H1 (cell line): Measurements from ENCODE around the gene DDX59. TPM values are rescaled to one million over a fixed set of nuclear protein-coding genes. Genes with fewer than 3 reads are reported as not detected.

ENCODE experiments used
- CTCF ChIA-PET: fragments of 300-600 bp; sonication (Branson Sonifier 250); formaldehyde crosslinking; loops from one replicate; lab custom pipeline; 2021; ENCODE audit not compliant: partially characterized antibody; lab: Charles Lee
- POLR2A ChIA-PET: fragments of 300-600 bp; sonication (Branson Sonifier 250); formaldehyde crosslinking; loops from one replicate; lab custom pipeline; 2021; ENCODE audit warnings: inconsistent platforms; ENCODE audit not compliant: partially characterized antibody; lab: Charles Lee
- DNase-seq, 2 experiments: peaks; one replicate each; pipeline versions ENCODE4 v3.0.0 to v3.0.0-alpha.2; 2010 to 2022; ENCODE audit warnings: low spot score in 2 of 2, low read depth in 1 of 2, mixed read lengths in 1 of 2
- FAIRE-seq: peaks from 2 replicates; lab custom pipeline; 2011; peaks lifted over from hg19 to GRCh38; lab: Jason Lieb, UNC
- H2AFZ ChIP-seq: 2 replicates; pipeline ENCODE4 v1.8.1; 2012; ENCODE audit warnings: low read length, inconsistent platforms
- H2AK5ac ChIP-seq: 2 replicates; pipeline ENCODE4 v1.6.1; 2013; ENCODE audit warnings: low read depth, low read length
- H2BK120ac ChIP-seq: replicated peaks from 2 replicates; pipeline ENCODE3; 2013; ENCODE audit warnings: low read depth, low read length, inconsistent platforms
- H2BK12ac ChIP-seq: 2 replicates; pipeline ENCODE4 v1.6.1; 2013; ENCODE audit warnings: low read depth, low read length
- H2BK15ac ChIP-seq: 2 replicates; pipeline ENCODE4 v1.6.1; 2013; ENCODE audit warnings: low read length
- H2BK20ac ChIP-seq: 2 replicates; pipeline ENCODE4 v1.6.1; 2013; ENCODE audit warnings: low read length
- H2BK5ac ChIP-seq: 2 replicates; pipeline ENCODE4 v1.6.1; 2013; ENCODE audit warnings: low read depth, low read length
- H3K14ac ChIP-seq: 2 replicates; pipeline ENCODE4 v1.6.1; 2013; ENCODE audit warnings: inconsistent platforms; ENCODE audit not compliant: insufficient read length
- H3K18ac ChIP-seq: 2 replicates; pipeline ENCODE4 v1.6.1; 2013; ENCODE audit warnings: low read length; ENCODE audit errors: extremely low read depth
- H3K23ac ChIP-seq: 2 replicates; pipeline ENCODE4 v1.6.1; 2013; ENCODE audit warnings: inconsistent platforms; ENCODE audit not compliant: insufficient read length
- H3K23me2 ChIP-seq: 2 replicates; pipeline ENCODE4 v1.6.1; 2013; ENCODE audit warnings: low read depth, low read length
- H3K27ac ChIP-seq: 2 replicates; pipeline ENCODE4 v1.6.1; 2011; ENCODE audit warnings: low read depth, low read length, inconsistent platforms
- H3K27me3 ChIP-seq, 4 experiments: replicated peaks in 1 of 4; 1 replicate in 1 of 4; 2 replicates in 3 of 4; pipeline versions ENCODE4 v1.6.1 to v1.8.1; 2011 to 2013; ENCODE audit warnings: low read length in 3 of 4, mild to moderate bottlenecking in 3 of 4, inconsistent platforms in 2 of 4, mixed read lengths in 2 of 4, moderate library complexity in 1 of 4; ENCODE audit not compliant: control insufficient read depth in 3 of 4, insufficient read depth in 3 of 4; ENCODE audit errors: extremely low read depth in 1 of 4
- H3K36me3 ChIP-seq, 4 experiments: 2 replicates each; pipeline versions ENCODE4 v1.6.1 to v1.8.1; 2011 to 2013; ENCODE audit warnings: mild to moderate bottlenecking in 4 of 4, low read length in 3 of 4, moderate library complexity in 2 of 4, control low read depth in 1 of 4, inconsistent platforms in 1 of 4; ENCODE audit not compliant: insufficient read depth in 4 of 4, control insufficient read depth in 2 of 4
- H3K4ac ChIP-seq: replicated peaks from 2 replicates; pipeline ENCODE3; 2013; ENCODE audit warnings: low read length, low read depth, mixed read lengths, inconsistent platforms; ENCODE audit not compliant: insufficient read length
- H3K4me1 ChIP-seq, 4 experiments: replicated peaks in 1 of 4; 1 replicate in 1 of 4; 2 replicates in 3 of 4; pipeline versions ENCODE4 v1.6.1 to v1.8.1; 2011 to 2013; ENCODE audit warnings: low read length in 3 of 4, inconsistent platforms in 2 of 4, mixed read lengths in 1 of 4; ENCODE audit not compliant: insufficient read depth in 4 of 4, control insufficient read depth in 3 of 4
- H3K4me2 ChIP-seq, 2 experiments: 2 replicates each; pipeline versions ENCODE4 v1.6.1 to v1.8.1; 2011 to 2013; ENCODE audit warnings: low read depth in 2 of 2, low read length in 2 of 2, control low read depth in 1 of 2, inconsistent platforms in 1 of 2, mild to moderate bottlenecking in 1 of 2; ENCODE audit not compliant: insufficient read depth in 1 of 2
- H3K4me3 ChIP-seq, 4 experiments: fragments of 200-600, 300-600 bp in 1 of 4; sonication (generic), shearing (Covaris generic), sonication (Bioruptor Twin) in 1 of 4; 2 replicates each; pipeline versions ENCODE4 v1.5.1 to v1.8.1; 2011 to 2016; ENCODE audit warnings: low read length in 4 of 4, low read depth in 3 of 4, control low read depth in 2 of 4, inconsistent platforms in 2 of 4, mild to moderate bottlenecking in 2 of 4, mixed read lengths in 1 of 4, moderate library complexity in 1 of 4; ENCODE audit not compliant: insufficient read depth in 2 of 4; ENCODE audit errors: extremely low read depth in 1 of 4
- H3K56ac ChIP-seq: replicated peaks from 2 replicates; pipeline ENCODE3; 2013; ENCODE audit warnings: low read depth, mild to moderate bottlenecking, mixed read lengths, low read length, inconsistent platforms; ENCODE audit not compliant: insufficient read length
- H3K79me1 ChIP-seq: 2 replicates; pipeline ENCODE4 v1.6.1; 2013; ENCODE audit warnings: low read depth, low read length, control low read depth
- H3K79me2 ChIP-seq, 2 experiments: 2 replicates each; pipeline versions ENCODE4 v1.6.1 to v1.8.1; 2012 to 2013; ENCODE audit warnings: low read length in 2 of 2, mild to moderate bottlenecking in 2 of 2, inconsistent platforms in 1 of 2; ENCODE audit not compliant: insufficient read depth in 2 of 2, control insufficient read depth in 1 of 2
- H3K9ac ChIP-seq, 4 experiments: replicated peaks in 1 of 4; 1 replicate in 1 of 4; 2 replicates in 3 of 4; pipeline versions ENCODE4 v1.6.1 to v1.8.1; 2011 to 2013; ENCODE audit warnings: low read depth in 3 of 4, low read length in 3 of 4, control low read depth in 2 of 4, mild to moderate bottlenecking in 2 of 4, moderate library complexity in 2 of 4, inconsistent platforms in 1 of 4; ENCODE audit errors: extremely low read depth in 1 of 4
- H3K9me3 ChIP-seq, 2 experiments: 2 replicates each; pipeline versions ENCODE4 v1.6.1 to v1.8.1; 2012 to 2013; ENCODE audit warnings: mild to moderate bottlenecking in 2 of 2, moderate library complexity in 2 of 2, control low read depth in 1 of 2, inconsistent platforms in 1 of 2, low read depth in 1 of 2, low read length in 1 of 2, mixed read lengths in 1 of 2; ENCODE audit not compliant: insufficient read depth in 2 of 2
- H4K20me1 ChIP-seq, 2 experiments: replicated peaks in 1 of 2; 2 replicates each; pipeline versions ENCODE3 to v1.8.1; 2011 to 2013; ENCODE audit warnings: inconsistent platforms in 2 of 2, low read length in 2 of 2, mild to moderate bottlenecking in 1 of 2; ENCODE audit not compliant: insufficient read depth in 2 of 2, control insufficient read depth in 1 of 2
- H4K5ac ChIP-seq: 2 replicates; pipeline ENCODE4 v1.6.1; 2013; ENCODE audit warnings: low read length, low read depth, mixed read lengths, inconsistent platforms; ENCODE audit not compliant: insufficient read length
- H4K8ac ChIP-seq: 2 replicates; pipeline ENCODE4 v1.8.0; 2013; ENCODE audit warnings: mild to moderate bottlenecking, moderate library complexity, low read length, inconsistent platforms; ENCODE audit not compliant: insufficient read depth; ENCODE audit errors: extremely low read depth
- H4K91ac ChIP-seq: replicated peaks from 2 replicates; pipeline ENCODE3; 2013; ENCODE audit warnings: low read length, mixed read lengths, inconsistent platforms; ENCODE audit not compliant: insufficient read length
- CHD1 ChIP-seq: IDR thresholded peaks from 2 replicates; pipeline ENCODE4 v1.6.1; 2012; ENCODE audit warnings: low read depth, low read length, improper control_type of control experiment
- EP300 ChIP-seq, 2 experiments: IDR thresholded peaks; 1 replicate in 1 of 2; 2 replicates in 1 of 2; pipeline ENCODE4 v1.6.1; 2011 to 2012; ENCODE audit warnings: low read depth in 2 of 2, low read length in 2 of 2, mild to moderate bottlenecking in 2 of 2, borderline replicate concordance in 1 of 2, inconsistent platforms in 1 of 2, moderate library complexity in 1 of 2
- JUN ChIP-seq: IDR thresholded peaks from 2 replicates; pipeline ENCODE4 v1.6.1; 2011; ENCODE audit warnings: low read depth, mild to moderate bottlenecking, improper control_type of control experiment, low read length
- KDM1A ChIP-seq: fragments of 200-600, 300-600 bp; sonication (generic); IDR thresholded peaks from 2 replicates; pipeline ENCODE4 v1.7.1; 2016; ENCODE audit warnings: mild to moderate bottlenecking, low read length, borderline replicate concordance
- NANOG ChIP-seq: IDR thresholded peaks from 2 replicates; pipeline ENCODE4 v1.6.1; 2011; ENCODE audit warnings: low read length, low read depth, mild to moderate bottlenecking, inconsistent platforms; ENCODE audit not compliant: insufficient read depth, poor library complexity, severe bottlenecking
- RFX5 ChIP-seq: IDR thresholded peaks from 2 replicates; pipeline ENCODE4 v1.6.1; 2011; ENCODE audit warnings: low read depth, low read length, improper control_type of control experiment, borderline replicate concordance
- RNF2 ChIP-seq: fragments of 200-900, 300-1000 bp; sonication (generic); IDR thresholded peaks from 2 replicates; pipeline ENCODE4 v1.7.1; 2016; ENCODE audit warnings: borderline replicate concordance, low read depth, mild to moderate bottlenecking, antibody characterized with exemption, low read length; ENCODE audit not compliant: poor library complexity, severe bottlenecking; ENCODE audit errors: missing control alignments
- SIX5 ChIP-seq: IDR thresholded peaks from 2 replicates; pipeline ENCODE4 v1.6.1; 2011; ENCODE audit warnings: mild to moderate bottlenecking, low read depth, low read length
- SP4 ChIP-seq: IDR thresholded peaks from 2 replicates; pipeline ENCODE4 v1.6.1; 2012; ENCODE audit warnings: low read length, inconsistent platforms
- SUZ12 ChIP-seq: fragments of 200-600 bp; sonication (generic); IDR thresholded peaks from 2 replicates; pipeline ENCODE4 v1.6.1; 2012; ENCODE audit warnings: mild to moderate bottlenecking, inconsistent platforms, low read length, moderate library complexity, mixed read lengths
- TEAD4 ChIP-seq: IDR thresholded peaks from 2 replicates; pipeline ENCODE4 v1.6.1; 2012; ENCODE audit warnings: low read depth, low read length, inconsistent platforms, mixed read lengths
- USF2 ChIP-seq: IDR thresholded peaks from 2 replicates; pipeline ENCODE4 v1.6.1; 2011; ENCODE audit warnings: low read length, improper control_type of control experiment
- WGBS, 2 experiments: shearing (Covaris generic) in 1 of 2; methylation state at CpG; one replicate each; pipeline versions ENCODE4 v1.1.6 to v1.1.7; 2013 to 2015; ENCODE audit warnings: low lambda C conversion rate in 2 of 2, mixed read lengths in 2 of 2, inconsistent platforms in 1 of 2, low coverage in 1 of 2, missing lambda C conversion rate in 1 of 2; ENCODE audit not compliant: insufficient replicate concordance in 2 of 2, insufficient coverage in 1 of 2, insufficient read length in 1 of 2; ENCODE audit errors: extremely low coverage in 1 of 2, missing lambda C conversion rate in 1 of 2; 5-methylcytosine and 5-hydroxymethylcytosine counted together
- polyA plus RNA-seq, 7 experiments: library from polyadenylated mRNA; depleted of rRNA in 3 of 7; stranded (reverse) in 5 of 7; unstranded in 2 of 7; fragments of >200 nt in 5 of 7; fragments of 200-250 nt in 2 of 7; gene quantifications; 1 replicate in 5 of 7; 2 replicates in 1 of 7; 4 replicates in 1 of 7; pipeline versions ENCODE4 v1.2.1 to v1.2.3, GENCODE V29; 2011 to 2013; ENCODE audit warnings: missing spikeins in 2 of 7, mixed read lengths in 2 of 7
- total RNA-seq: library from RNA; stranded (reverse); fragmentation: NEBNext Ultra II Directional; extraction: Animal tissue kit (Norgen Biotek cat#: 25700); gene quantifications from 2 replicates; pipeline ENCODE4 v1.2.1, GENCODE V29; 2021

The DDX59 gene
- total and polyA plus RNA-seq, 2 of the 8 experiments (the other 6 are each of a cell fraction or from before 2014, with no cell fraction given): 8.3 to 19.4 TPM

- peak in 1 of 2 experiments; percentile 31 for DNase-seq
- Histone ChIP-seq H3K9ac (no peak overlapping the region), H3K23ac (no peak overlapping the region), H2AK5ac (no peak overlapping the region), H3K18ac (no peak overlapping the region), H4K91ac (no peak overlapping the region), H3K23me2 (no peaks in the 10 kb centered on the region; the same call in 1 of the 2 replicates), H4K8ac (no peak overlapping the region), H3K27me3 (no peaks in the 10 kb centered on the region), H3K4me1 (no peaks in the 10 kb centered on the region; a peak in 1 of 7 replicates), H3K79me1 (no peaks in the 10 kb centered on the region), H3K9me3 (no peaks in the 10 kb centered on the region), H4K5ac (no peak overlapping the region), H2BK5ac (no peak overlapping the region), H2BK20ac (no peak overlapping the region), H2BK120ac (no peak overlapping the region), H2BK15ac (no peak overlapping the region), H3K27ac (0 out of 2 replicates have a peak overlapping the region, but pooled peaks have one; percentile 30), H2BK12ac (no peak overlapping the region), H3K4me3 (no peak overlapping the region), H4K20me1 (peaks cover 0 to 2% of the 10 kb centered on the region in 2 experiments), H3K4me2 (no peak overlapping the region), H3K79me2 (no peaks in the 10 kb centered on the region), H3K4ac (no peak overlapping the region), H2AFZ (no peak overlapping the region), H3K14ac (no peak overlapping the region), H3K56ac (no peak overlapping the region), H3K36me3 (peaks cover 4 to 42% (median 25%) of the 10 kb centered on the region in 4 experiments)
- 88% methylated on average over 1 of the region's 1 CpG; no CpG with 5 or more reads in 1 of the 2 experiments for WGBS, 2 experiments
- ChIA-PET CTCF (interaction anchor here (0.6 to 1.3 kb wide), 3 partner anchors 11 to 321 kb away, joined by 4 to 5 read pairs (median 5); partner anchors contain the start of gene DDX59), POLR2A (interaction anchor here (0.8 to 1.0 kb wide), 2 partner anchors 11 to 96 kb away, joined by 3 to 4 read pairs; partner anchors contain the start of gene DDX59)
- peak; percentile 28 for FAIRE-seq
- TF ChIP-seq JUN (no peak), USF2 (no peak), NANOG (no peak), RFX5 (no peak), TEAD4 (no peak), SP4 (no peak), CHD1 (no peak), SIX5 (no peak), SUZ12 (no peak), KDM1A (no peak), RNF2 (no peak), EP300 (IDR thresholded peaks at IDR 0.05; ENCODE audit: borderline replicate concordance in 1 of 2, low read depth in 2 of 2, low read length in 2 of 2) (no peak)
Measured at GRCh38 chr1:200659269-200659668, 10.4 kb downstream of the DDX59 start.
